Testis (tissue), 3 donors: ENCODE data around the gene SORCS3. TPM values are rescaled to one million over a fixed set of nuclear protein-coding genes. Genes with fewer than 3 reads are reported as not detected.

Experiments used
- DNase-seq: peaks from one replicate; pipeline ENCODE4 v3.0.0-alpha.2; 2019
- H3K27ac ChIP-seq, 2 donors: fragments of 200-600 bp; sonication (generic); one replicate each; pipeline ENCODE4 v1.5.1; 2019
- H3K27me3 ChIP-seq: fragments of 200-600 bp; sonication (generic); one replicate; pipeline ENCODE4 v1.5.1; 2019
- H3K36me3 ChIP-seq: fragments of 200-600 bp; sonication (generic); one replicate; pipeline ENCODE4 v1.5.1; 2017; ENCODE audit warnings: low read depth; ENCODE audit errors: missing control alignments
- H3K4me1 ChIP-seq: fragments of 200-600 bp; sonication (generic); one replicate; pipeline ENCODE4 v1.5.1; 2019
- H3K4me3 ChIP-seq, 2 donors: fragments of 200-600 bp; sonication (generic); one replicate each; pipeline ENCODE4 v1.5.1; 2017 to 2019
- H3K9me3 ChIP-seq: fragments of 200-600 bp; sonication (generic); one replicate; pipeline ENCODE4 v1.5.1; 2017
- POLR2A ChIP-seq: fragments of 450-650 bp; IDR thresholded peaks from one replicate; pipeline ENCODE4 v1.6.1; 2017; ENCODE audit warnings: antibody characterized with exemption, mild to moderate bottlenecking, moderate library complexity
- WGBS, 2 donors: methylation state at CpG; one replicate each; pipeline ENCODE4 v1.1.5; 2018; 5-methylcytosine and 5-hydroxymethylcytosine counted together
- intact Hi-C: fragments of 100-400 bp; cut with DNase I; formaldehyde crosslinking; loops from one replicate; pipeline ENCODE4 v1.15.1; 2023; ENCODE audit warnings: low total_unique reads
- polyA plus RNA-seq: library from polyadenylated mRNA; stranded (reverse); fragments of 350-450 nt; fragmentation: Illumina TruSeq; extraction: RNeasy Lipid Tissue Mini Kit (QIAGEN cat#74804); gene quantifications from one replicate; pipeline ENCODE4 v1.2.3, GENCODE V29; 2014; ENCODE audit warnings: low read depth, low replicate concordance; ENCODE audit not compliant: insufficient read depth
- total RNA-seq, 2 donors: library from RNA; depleted of rRNA; stranded (reverse); fragments of >200 nt; gene quantifications; one replicate each; pipeline ENCODE4 v1.2.3, GENCODE V29; 2016
- TF ChIP-seq, protein P1 (sequence below), 3 experiments: fragments of 450-650 bp in 2 of 3; fragments of 200-600 bp in 1 of 3; sonication (generic) in 1 of 3; IDR thresholded peaks; one replicate each; pipeline ENCODE4 v1.5.1; 2016 to 2019; ENCODE audit warnings: antibody characterized with exemption in 3 of 3, mild to moderate bottlenecking in 2 of 3, moderate library complexity in 1 of 3

The SORCS3 gene
- total and polyA plus RNA-seq, 3 donors from 2014 or later = 1.3 to 2.2 (median 1.7) TPM

DNA sequence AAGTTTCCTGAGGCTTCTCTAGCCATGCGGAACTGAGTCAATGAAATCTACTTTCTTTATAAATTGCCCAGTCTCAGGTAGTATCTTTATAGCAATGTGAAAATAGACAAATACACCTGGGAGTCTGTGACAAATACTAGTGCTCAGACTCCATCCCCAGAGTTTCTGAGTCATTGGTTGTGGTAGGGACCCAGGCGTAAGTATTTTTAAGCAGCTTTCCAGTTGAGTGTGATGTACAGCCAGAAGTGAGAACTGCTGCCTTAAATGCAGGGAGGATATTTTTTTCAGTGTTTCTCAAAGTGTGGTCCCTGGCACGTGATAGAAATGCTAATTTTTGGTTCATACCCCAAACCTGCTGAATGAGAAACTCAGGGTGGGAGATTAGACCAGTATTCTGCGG is 121.7 kb downstream of the SORCS3 start:
- WGBS, 2 donors = 91 to 92% methylated on average over 4 of the region's 4 CpGs
- TF ChIP-seq, protein P1, sequence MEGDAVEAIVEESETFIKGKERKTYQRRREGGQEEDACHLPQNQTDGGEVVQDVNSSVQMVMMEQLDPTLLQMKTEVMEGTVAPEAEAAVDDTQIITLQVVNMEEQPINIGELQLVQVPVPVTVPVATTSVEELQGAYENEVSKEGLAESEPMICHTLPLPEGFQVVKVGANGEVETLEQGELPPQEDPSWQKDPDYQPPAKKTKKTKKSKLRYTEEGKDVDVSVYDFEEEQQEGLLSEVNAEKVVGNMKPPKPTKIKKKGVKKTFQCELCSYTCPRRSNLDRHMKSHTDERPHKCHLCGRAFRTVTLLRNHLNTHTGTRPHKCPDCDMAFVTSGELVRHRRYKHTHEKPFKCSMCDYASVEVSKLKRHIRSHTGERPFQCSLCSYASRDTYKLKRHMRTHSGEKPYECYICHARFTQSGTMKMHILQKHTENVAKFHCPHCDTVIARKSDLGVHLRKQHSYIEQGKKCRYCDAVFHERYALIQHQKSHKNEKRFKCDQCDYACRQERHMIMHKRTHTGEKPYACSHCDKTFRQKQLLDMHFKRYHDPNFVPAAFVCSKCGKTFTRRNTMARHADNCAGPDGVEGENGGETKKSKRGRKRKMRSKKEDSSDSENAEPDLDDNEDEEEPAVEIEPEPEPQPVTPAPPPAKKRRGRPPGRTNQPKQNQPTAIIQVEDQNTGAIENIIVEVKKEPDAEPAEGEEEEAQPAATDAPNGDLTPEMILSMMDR (IDR thresholded peaks at IDR 0.05) = no peak
- TF ChIP-seq POLR2A = no peak
- intact Hi-C loops = no loop called here

DNA sequence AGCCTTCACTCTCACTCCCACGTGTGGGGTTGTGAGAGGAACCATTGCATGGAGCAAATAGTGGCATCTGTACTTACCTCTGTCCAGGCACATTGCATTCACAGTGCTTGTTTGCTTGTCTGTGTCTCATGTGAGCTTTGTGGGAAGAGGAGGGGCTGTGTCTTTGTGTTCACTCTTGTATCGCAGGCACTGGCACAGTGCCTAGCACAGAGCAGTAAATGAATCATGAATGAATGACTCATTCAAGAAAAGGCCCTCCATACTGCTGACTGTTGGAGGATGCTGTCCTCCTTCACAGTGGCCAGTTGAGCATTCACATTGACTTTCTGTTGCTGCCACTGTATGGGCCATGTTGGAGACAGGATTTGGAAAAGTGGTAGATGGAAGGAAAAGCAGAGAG is 125.3 kb downstream of the SORCS3 start:
- H3K4me1 ChIP-seq = no peaks in the 10 kb centered on the region
- H3K36me3 ChIP-seq = no peaks in the 10 kb centered on the region
- intact Hi-C loops = no loop called here
- no peaks in the 10 kb centered on the region for H3K27me3 ChIP-seq
- no peak overlapping the region for H3K4me3 ChIP-seq
- no peak overlapping the region for H3K27ac ChIP-seq
- DNase-seq = no peak
- WGBS, 2 donors = 23 to 65% methylated on average over 2 of the region's 2 CpGs
- TF ChIP-seq POLR2A = no peak
- TF ChIP-seq, protein P1 (IDR thresholded peaks at IDR 0.05) = no peak
- H3K9me3 ChIP-seq = no peaks in the 10 kb centered on the region

More for the DNA sequence above, 121.7 kb downstream of the SORCS3 start:
- H3K27ac ChIP-seq = no peak overlapping the region
- no peaks in the 10 kb centered on the region for H3K36me3 ChIP-seq
- no peak overlapping the region for H3K4me3 ChIP-seq
- no peak for DNase-seq
- no peaks in the 10 kb centered on the region for H3K4me1 ChIP-seq
- no peaks in the 10 kb centered on the region for H3K9me3 ChIP-seq
- no peaks in the 10 kb centered on the region for H3K27me3 ChIP-seq

DNA sequence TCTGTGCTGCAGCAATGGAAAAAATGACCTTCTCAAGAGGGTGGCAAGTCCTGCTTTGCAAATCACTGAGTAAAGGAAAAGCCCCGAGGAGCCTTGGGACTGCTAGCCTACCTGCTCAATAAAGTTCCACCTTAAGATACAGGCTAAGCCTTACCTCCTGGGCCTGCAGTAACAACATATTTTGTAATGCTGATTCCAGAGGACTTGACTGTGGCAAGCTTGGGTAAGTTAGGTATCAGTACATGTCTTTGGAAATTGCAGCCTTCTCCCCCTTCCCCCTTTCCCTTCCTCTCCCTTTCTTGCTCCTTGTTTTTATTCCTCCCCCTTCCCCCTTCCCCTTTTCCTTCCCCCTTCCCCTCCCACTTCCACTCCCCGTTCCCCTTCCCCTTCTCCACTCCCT is 126.2 kb downstream of the SORCS3 start:
- Histone ChIP-seq H3K4me3 (no peak overlapping the region), H3K27ac (no peak overlapping the region), H3K9me3 (no peaks in the 10 kb centered on the region), H3K27me3 (no peaks in the 10 kb centered on the region), H3K36me3 (no peaks in the 10 kb centered on the region), H3K4me1 (no peaks in the 10 kb centered on the region)
- no peak for DNase-seq
- WGBS, 2 donors = 69 to 73% methylated on average over 2 of the region's 2 CpGs
- intact Hi-C loops = no loop called here
- TF ChIP-seq, protein P1 (IDR thresholded peaks at IDR 0.05) = no peak
- TF ChIP-seq POLR2A = no peak

DNA sequence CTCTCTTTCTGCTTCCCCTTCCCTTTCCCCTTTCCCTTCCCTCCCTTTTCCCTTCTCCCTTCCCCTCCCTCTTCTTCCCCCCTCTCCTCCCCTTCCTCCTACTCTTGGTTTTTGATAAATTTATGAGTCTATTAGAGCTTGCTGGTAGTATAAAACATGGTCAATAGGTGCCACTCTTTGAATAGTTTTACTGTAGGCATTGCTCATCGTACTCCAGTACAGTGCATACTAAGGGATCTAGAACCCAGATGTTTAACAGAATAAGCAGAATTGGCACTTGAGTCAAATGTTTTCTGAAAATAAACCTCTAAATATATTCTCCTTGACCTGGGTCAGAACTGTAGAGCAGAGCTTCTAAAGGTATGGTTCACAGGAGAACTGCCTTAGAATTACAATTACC is 126.7 kb downstream of the SORCS3 start:
- TF ChIP-seq, protein P1 (IDR thresholded peaks at IDR 0.05) = no peak
- TF ChIP-seq POLR2A = no peak
- Histone ChIP-seq H3K9me3 (no peaks in the 10 kb centered on the region), H3K36me3 (no peaks in the 10 kb centered on the region), H3K4me3 (no peak overlapping the region), H3K27ac (no peak overlapping the region), H3K4me1 (no peaks in the 10 kb centered on the region), H3K27me3 (no peaks in the 10 kb centered on the region)
- WGBS, 2 donors = 67 to 76% methylated on average over 1 of the region's 1 CpG
- no peak for DNase-seq
- intact Hi-C loops = no loop called here

DNA sequence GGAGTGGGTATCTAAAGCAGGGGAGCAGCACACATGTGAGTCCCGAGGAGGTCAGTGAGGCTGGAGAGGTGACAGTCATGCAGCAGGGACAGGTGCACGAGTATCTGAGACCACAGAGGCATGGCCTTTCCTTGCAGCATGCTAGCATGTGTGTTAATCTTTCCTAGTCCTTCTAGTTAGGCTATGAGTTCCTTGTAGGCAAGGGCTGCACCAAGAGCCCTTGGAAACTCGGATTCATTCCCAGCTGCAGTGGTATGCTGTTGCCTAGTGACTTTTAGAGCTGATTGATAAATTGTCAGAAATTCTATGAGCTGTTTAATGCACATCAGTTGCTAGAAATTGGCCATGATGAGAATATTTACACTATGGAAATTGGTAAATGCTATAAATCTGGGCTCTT is 132.0 kb downstream of the SORCS3 start:
- Histone ChIP-seq H3K9me3 (no peaks in the 10 kb centered on the region), H3K4me3 (no peak overlapping the region), H3K4me1 (no peaks in the 10 kb centered on the region), H3K27ac (no peak overlapping the region), H3K27me3 (no peaks in the 10 kb centered on the region), H3K36me3 (no peaks in the 10 kb centered on the region)
- DNase-seq = no peak
- intact Hi-C loops = no loop called here
- TF ChIP-seq POLR2A = no peak
- 71 to 86% methylated on average over 3 of the region's 3 CpGs for WGBS, 2 donors
